Breast epithelium (tissue), 4 donors: ENCODE measurements around the gene FLAD1. TPM values are rescaled to one million over a fixed set of nuclear protein-coding genes. Genes with fewer than 3 reads are reported as not detected.

Source experiments
- DNase-seq, 2 donors: peaks; one replicate each; pipeline ENCODE4 v3.0.0-alpha.2; 2019; ENCODE audit warnings: low spot score in 2 of 2
- H3K27ac ChIP-seq, 2 donors: fragments of 200-600 bp; sonication (generic) in 1 of 2; one replicate each; pipeline ENCODE4 v1.5.1; 2016 to 2019; ENCODE audit warnings: mild to moderate bottlenecking in 1 of 2
- H3K27me3 ChIP-seq, 2 donors: fragments of 200-600 bp; sonication (generic) in 1 of 2; one replicate each; pipeline versions ENCODE4 v1.5.1 to v1.6.0; 2017 to 2019; ENCODE audit warnings: control low read depth in 1 of 2, mild to moderate bottlenecking in 1 of 2
- H3K36me3 ChIP-seq: fragments of 200-600 bp; one replicate; pipeline ENCODE4 v1.5.1; 2019
- H3K4me1 ChIP-seq, 2 donors: fragments of 200-600 bp; sonication (generic); one replicate each; pipeline ENCODE4 v1.5.1; 2016 to 2019; ENCODE audit warnings: control low read depth in 1 of 2
- H3K4me3 ChIP-seq, 3 donors: fragments of 200-600 bp; sonication (generic); 1 replicate in 2 of 3; 2 replicates in 1 of 3; pipeline ENCODE4 v1.5.1; 2016 to 2019; ENCODE audit warnings: mild to moderate bottlenecking in 3 of 3, moderate library complexity in 2 of 3
- H3K9me3 ChIP-seq, 2 donors: fragments of 200-600 bp; sonication (generic) in 1 of 2; one replicate each; pipeline ENCODE4 v1.5.1; 2016 to 2019; ENCODE audit warnings: control low read depth in 1 of 2
- CTCF ChIP-seq, 3 donors: fragments of 450-650 bp; IDR thresholded peaks; one replicate each; pipeline ENCODE4 v1.5.1; 2016 to 2017; ENCODE audit warnings: antibody characterized with exemption in 3 of 3, mild to moderate bottlenecking in 3 of 3, moderate library complexity in 3 of 3
- POLR2A ChIP-seq: fragments of 450-650 bp; IDR thresholded peaks from one replicate; pipeline ENCODE4 v1.6.1; 2016; ENCODE audit warnings: antibody characterized with exemption, mild to moderate bottlenecking, moderate library complexity
- POLR2AphosphoS5 ChIP-seq, 3 donors: sonication (generic); formaldehyde crosslinking; IDR thresholded peaks; one replicate each; pipeline ENCODE4 v1.6.1; 2017; ENCODE audit warnings: antibody characterized with exemption in 3 of 3
- intact Hi-C: fragments of 100-400 bp; cut with DNase I; formaldehyde crosslinking; loops from one replicate; pipeline ENCODE4 v1.15.1; 2023; ENCODE audit warnings: low total_unique reads
- total RNA-seq, 3 donors: library from RNA; depleted of rRNA; stranded (reverse); fragments of >200 nt; gene quantifications; one replicate each; pipeline ENCODE4 v1.1.0, GENCODE V29; 2016

FLAD1 gene
- total RNA-seq, 3 donors from 2014 or later, result 27.0 to 42.7 (median 39.3) TPM

GRCh38 chr1:154952664-154953063, 30.5 kb upstream of the FLAD1 start:
- DNase-seq, result no peak
- intact Hi-C loops, result loop anchor here (10.0 kb wide), 1 partner anchor 112 kb away; the partner anchor contains the start of gene EFNA4
- no peaks in the 10 kb centered on the region for H3K9me3 ChIP-seq
- TF ChIP-seq POLR2A (no peak), POLR2AphosphoS5 (IDR thresholded peaks at IDR 0.05) (no peak)
- H3K27ac ChIP-seq, result no peak overlapping the region
- peaks cover 0 to 23% of the 10 kb centered on the region in 2 donors for H3K4me1 ChIP-seq
- H3K27me3 ChIP-seq, result no peaks in the 10 kb centered on the region
- no peak overlapping the region for H3K4me3 ChIP-seq
- no peaks in the 10 kb centered on the region for H3K36me3 ChIP-seq

DNA sequence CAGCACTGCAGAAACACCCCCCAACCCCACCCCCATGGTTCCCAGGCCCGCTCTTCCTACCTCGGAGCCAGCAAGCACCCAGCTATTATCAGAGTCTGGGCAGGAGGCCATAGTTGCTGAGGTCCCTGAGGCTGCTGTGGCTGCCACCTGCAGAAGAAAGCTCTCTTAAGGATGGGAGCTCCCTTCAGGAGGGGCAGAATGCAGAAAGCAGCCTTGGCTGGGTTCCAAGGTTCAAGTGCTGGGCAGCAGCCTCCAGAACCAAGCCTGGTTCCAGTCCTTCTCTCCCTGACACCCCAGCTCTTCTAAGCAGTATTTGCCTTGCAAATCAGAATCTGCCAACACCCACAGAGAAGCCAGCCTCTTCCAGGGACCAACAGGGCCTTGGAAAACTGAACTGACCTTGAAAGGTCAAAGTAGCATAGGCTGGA, 29.5 kb upstream of the FLAD1 start:
- Histone ChIP-seq H3K36me3 (no peaks in the 10 kb centered on the region), H3K4me3 (peak overlapping the region in 1 of 3 donors; percentile 29), H3K4me1 (peaks cover 0 to 23% of the 10 kb centered on the region in 2 donors)

DNA sequence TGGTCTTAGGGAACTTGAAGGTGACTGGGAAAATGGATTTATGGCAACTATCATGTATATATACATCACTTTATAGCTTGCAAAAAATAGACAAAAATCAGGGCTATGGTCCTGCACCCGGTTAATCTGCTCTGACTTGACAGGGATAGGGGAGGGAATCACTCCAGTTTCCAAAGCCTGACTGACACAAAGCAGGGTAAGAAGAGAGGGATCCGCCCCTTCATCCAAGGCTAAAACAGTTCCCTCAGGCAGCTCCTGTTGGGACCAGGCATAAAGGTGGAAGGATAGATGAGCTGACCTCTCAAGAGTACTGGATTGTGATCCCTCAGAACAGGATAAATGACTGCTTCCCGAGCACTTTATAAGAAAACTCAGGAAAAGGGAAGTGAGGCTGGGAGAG, 28.6 kb upstream of the FLAD1 start:
- Histone ChIP-seq H3K4me3 (peak overlapping the region; percentile 52 to 64 (median 55)), H3K4me1 (peaks cover 0 to 23% of the 10 kb centered on the region in 2 donors), H3K27ac (peak overlapping the region; percentile 76 to 77), H3K9me3 (no peaks in the 10 kb centered on the region), H3K36me3 (no peaks in the 10 kb centered on the region), H3K27me3 (no peaks in the 10 kb centered on the region)
- TF ChIP-seq POLR2AphosphoS5 (IDR thresholded peaks at IDR 0.05) (no peak), CTCF (IDR thresholded peaks at IDR 0.05) (no peak), POLR2A (no peak)
- intact Hi-C loops, result loop anchor here (10.0 kb wide), 1 partner anchor 110 kb away; the partner anchor contains the start of gene EFNA4
- no peak for DNase-seq

More for the DNA sequence above, 29.5 kb upstream of the FLAD1 start:
- H3K9me3 ChIP-seq, result no peaks in the 10 kb centered on the region
- no peak for DNase-seq
- intact Hi-C loops, result loop anchor here (10.0 kb wide), 1 partner anchor 111 kb away; the partner anchor contains the start of gene EFNA4
- TF ChIP-seq POLR2AphosphoS5 (IDR thresholded peaks at IDR 0.05) (no peak), POLR2A (no peak), CTCF (IDR thresholded peaks at IDR 0.05) (no peak)
- no peak overlapping the region for H3K27ac ChIP-seq
- H3K27me3 ChIP-seq, result no peaks in the 10 kb centered on the region

DNA sequence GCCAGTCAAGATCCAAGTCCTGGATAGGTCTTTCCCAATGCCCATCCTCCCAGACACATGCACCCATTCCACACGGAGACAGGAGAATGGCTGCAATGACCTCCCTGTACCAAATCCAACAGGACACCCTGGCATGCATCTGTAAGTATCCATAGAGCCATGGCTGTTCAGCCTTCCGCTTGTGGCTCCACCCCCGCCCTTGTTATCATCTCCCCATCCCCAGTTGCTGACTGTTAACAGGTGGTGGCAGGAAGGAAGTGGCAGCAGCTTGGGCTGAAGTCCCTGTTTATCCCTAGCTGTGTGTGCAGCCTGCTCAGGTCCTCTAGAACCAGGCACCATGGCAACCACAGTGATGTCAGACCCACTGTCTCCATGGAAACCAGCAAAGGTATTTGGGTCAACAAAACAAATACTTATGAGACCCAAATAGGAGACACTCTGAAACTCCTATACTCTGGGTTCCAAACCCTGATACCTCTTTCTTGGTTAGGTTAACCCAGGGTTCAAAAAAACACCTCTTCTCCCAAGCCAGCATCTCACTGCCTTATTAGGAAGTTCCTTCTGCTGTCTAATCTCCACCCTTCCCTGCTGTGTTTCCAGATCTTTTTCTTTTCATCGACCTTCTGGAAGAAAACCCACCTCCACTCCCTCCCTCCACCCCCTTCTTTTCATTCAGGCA, 28.0 kb upstream of the FLAD1 start:
- Histone ChIP-seq H3K4me3 (peak overlapping the region; percentile 52 to 64 (median 55)), H3K4me1 (peaks cover 0 to 23% of the 10 kb centered on the region in 2 donors), H3K27me3 (no peaks in the 10 kb centered on the region), H3K9me3 (no peaks in the 10 kb centered on the region), H3K27ac (peak overlapping the region; percentile 76 to 77), H3K36me3 (no peaks in the 10 kb centered on the region)
- peak in 1 of 2 donors; percentile 71 for DNase-seq
- no peak for TF ChIP-seq CTCF (IDR thresholded peaks at IDR 0.05)
- TF ChIP-seq POLR2AphosphoS5 (IDR thresholded peaks at IDR 0.05), result no peak
- TF ChIP-seq POLR2A, result no peak
- intact Hi-C loops, result loop anchor here (10.0 kb wide), 1 partner anchor 110 kb away; the partner anchor contains the start of gene EFNA4

DNA sequence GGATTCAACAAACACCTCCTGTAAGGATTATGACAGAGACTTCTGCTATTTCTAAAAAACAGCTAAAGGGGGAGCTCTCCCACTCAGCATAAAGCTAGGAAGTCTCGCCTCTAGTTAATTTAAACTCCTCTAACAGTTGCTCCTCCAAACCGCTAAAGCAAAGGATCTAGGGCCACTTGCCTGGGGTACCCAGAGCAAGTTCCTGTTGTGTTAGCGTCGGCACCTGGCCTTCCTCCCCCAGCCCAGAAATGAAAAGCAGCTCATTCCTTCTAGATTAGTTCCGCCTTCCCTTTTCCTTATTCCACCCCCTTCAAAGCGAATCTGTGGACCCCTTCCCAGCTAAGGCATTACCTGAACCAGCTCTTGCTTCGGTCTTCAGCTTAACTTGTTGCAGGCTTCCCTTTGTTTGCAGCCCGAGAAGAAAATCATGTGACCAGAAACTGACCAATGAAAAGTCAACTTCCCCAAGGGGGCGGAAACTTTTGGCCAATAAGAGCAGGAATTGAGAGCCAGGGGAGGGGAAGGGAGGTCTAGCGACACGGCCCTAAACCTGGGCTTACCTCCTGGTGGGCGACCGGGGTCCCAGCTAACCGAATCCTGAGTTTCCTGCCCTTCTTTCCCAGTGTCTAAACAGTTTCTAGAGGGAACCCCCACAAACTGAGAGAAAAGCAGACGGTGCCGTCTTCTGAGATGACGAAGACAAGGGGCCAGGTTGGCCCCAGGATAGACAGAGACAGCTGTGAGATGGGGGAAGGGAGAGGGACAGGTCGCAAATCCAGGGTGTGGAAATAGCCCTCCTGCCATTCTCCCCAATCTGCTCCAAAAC, 27.2 kb upstream of the FLAD1 start, which contains the start of gene PBXIP1:
TSS of gene PBXIP1 (minus strand) at position 382 of the 826 bp plus-strand sequence. CDS start 2,378 bp downstream, outside the sequence.
- H3K4me1 ChIP-seq, result peaks cover 0 to 27% of the 10 kb centered on the region in 2 donors
- TF ChIP-seq POLR2AphosphoS5 (IDR thresholded peaks at IDR 0.05) (peak in 2 of 3 donors; percentile 37 to 43), CTCF (IDR thresholded peaks at IDR 0.05) (peak in 2 of 3 donors; percentile 7 to 12), POLR2A (no peak)
- intact Hi-C loops, result loop anchor here (10.0 kb wide), 1 partner anchor 109 kb away; the partner anchor contains the start of gene EFNA4
- H3K9me3 ChIP-seq, result no peaks in the 10 kb centered on the region
- no peaks in the 10 kb centered on the region for H3K36me3 ChIP-seq
- peak in 1 of 2 donors; percentile 89 for DNase-seq
- no peaks in the 10 kb centered on the region for H3K27me3 ChIP-seq
- peak within 1 kb of the TSS; percentile 52 to 64 (median 55) for H3K4me3 ChIP-seq
- H3K27ac ChIP-seq, result peak within 1 kb of the TSS; percentile 76 to 77
